ENCODE measurements around the gene NOX5.

Gene NOX5

DNA sequence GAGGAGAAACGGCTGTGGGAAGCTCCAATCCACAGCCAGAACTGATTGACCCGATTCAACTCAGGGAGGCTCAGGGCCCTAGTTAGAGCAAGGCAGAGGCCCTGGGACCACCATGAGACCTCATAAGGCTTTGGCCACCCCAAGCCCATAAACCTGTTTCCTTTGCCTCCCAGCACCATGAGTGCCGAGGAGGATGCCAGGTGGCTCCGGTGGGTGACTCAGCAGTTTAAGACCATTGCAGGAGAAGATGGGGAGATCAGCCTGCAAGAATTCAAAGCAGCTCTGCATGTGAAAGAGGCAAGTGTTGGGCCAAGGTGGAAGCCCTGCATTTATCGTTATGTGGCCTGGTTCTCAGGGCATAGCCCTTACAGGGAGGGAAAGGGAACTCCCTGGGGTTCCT, 11.9 kb downstream of the NOX5 start:
- DNase-seq, result no peak

- DNase-seq, result no peak
Observed at GRCh38 chr15:69027976-69028518, 13.6 kb downstream of the NOX5 start.

GRCh38 chr15:69031013-69032001, 16.8 kb downstream of the NOX5 start:
- DNase-seq, result peak; percentile 26

GRCh38 chr15:69032031-69032430, 17.5 kb downstream of the NOX5 start:
- no peak for DNase-seq

DNA sequence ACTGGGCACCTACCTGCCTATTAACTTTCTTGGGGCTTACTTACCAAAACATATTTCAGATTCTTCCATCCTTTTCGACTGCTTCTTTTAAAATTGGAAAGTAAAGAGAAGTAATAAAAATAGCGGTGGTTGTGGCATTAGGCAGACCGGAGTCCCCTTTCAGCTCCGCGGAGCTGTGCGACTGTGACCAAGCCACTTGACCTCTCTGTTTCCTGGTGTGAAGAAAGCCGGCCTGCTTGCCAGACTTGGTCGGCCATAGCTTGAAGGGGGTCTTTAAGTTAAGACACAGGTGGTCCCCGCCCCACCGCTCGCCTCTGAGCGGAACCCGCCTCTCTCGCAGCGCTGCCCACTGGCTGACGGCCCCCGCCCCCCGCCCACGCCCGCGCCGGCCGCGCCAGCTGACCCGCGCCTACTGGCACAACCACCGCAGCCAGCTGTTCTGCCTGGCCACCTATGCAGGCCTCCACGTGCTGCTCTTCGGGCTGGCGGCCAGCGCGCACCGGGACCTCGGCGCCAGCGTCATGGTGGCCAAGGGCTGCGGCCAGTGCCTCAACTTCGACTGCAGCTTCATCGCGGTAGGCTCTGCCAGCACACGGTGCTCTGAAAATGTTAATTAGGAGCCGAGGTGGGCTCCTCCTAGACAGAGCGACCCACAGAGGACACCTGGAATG, 18.3 kb downstream of the NOX5 start:
- DNase-seq, result no peak

DNA sequence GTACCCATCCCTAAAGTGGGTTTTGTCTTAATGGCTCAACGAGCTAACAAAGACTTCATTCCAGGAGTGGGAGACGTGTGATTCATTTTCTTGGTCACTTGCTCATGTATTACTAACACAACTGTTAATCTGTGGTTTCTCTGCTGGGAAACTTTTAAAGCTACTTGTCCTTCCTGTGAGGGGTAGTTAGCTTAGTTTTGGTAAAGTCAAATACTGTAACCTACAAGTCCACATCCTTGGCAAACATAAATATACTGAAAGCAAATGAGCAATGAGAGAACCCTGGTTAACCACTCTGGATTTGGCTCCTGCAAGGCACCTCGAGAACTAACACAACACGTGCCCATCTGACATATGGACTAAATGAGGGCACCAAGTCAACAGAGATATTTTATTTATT, 19.9 kb downstream of the NOX5 start:
- no peak for DNase-seq

- no peak for DNase-seq
Observed at GRCh38 chr15:69035205-69035917, 20.9 kb downstream of the NOX5 start.

GRCh38 chr15:69035918-69036258, 21.4 kb downstream of the NOX5 start:
- DNase-seq, result no peak

- DNase-seq, result no peak
Observed at GRCh38 chr15:69036826-69037225, 22.3 kb downstream of the NOX5 start.

- no peak for DNase-seq
Observed at GRCh38 chr15:69037482-69037881, 23.0 kb downstream of the NOX5 start.

- no peak for DNase-seq
Observed at GRCh38 chr15:69037977-69038376, 23.5 kb downstream of the NOX5 start.

DNA sequence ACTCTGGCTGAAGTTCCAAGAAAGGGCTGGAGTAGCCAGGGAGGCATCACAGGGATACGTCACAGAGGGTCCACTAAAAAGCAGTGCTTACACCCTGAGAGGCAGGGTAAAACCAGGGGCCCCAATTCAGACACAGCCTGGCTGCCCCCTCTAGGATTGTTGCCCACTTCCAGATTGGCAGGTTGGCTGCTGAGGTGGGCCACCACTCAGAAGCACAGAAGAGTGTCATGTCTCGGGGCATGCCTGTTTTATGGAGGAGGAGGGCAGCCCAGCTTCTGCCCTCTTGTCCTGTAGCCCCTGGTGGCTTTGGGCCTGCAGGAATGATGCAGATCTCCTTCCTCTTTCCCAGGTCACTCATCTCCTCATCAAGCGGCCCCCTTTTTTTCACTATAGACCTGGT, 24.0 kb downstream of the NOX5 start:
- DNase-seq, result no peak

- DNase-seq, result no peak
Observed at GRCh38 chr15:69039516-69040225, 25.2 kb downstream of the NOX5 start.

DNA sequence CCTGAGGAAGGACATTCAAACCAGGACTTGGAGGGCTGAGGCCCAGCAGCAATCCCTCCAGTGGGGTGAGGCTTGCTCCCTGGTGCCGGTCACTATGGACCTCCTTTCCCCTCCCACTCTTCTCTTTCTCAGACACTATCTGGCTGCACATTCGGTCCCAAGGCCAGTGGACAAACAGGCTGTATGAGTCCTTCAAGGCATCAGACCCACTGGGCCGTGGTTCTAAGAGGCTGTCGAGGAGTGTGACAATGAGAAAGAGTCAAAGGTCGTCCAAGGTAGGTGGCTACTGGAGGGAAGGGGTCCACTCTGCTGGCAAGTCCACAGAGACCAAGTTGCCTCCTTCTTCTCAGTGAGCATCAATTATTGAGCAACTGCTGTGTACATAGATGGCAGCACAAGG, 28.0 kb downstream of the NOX5 start:
- DNase-seq, result no peak

GRCh38 chr15:69045802-69046201, 31.3 kb downstream of the NOX5 start:
- no peak for DNase-seq

DNA sequence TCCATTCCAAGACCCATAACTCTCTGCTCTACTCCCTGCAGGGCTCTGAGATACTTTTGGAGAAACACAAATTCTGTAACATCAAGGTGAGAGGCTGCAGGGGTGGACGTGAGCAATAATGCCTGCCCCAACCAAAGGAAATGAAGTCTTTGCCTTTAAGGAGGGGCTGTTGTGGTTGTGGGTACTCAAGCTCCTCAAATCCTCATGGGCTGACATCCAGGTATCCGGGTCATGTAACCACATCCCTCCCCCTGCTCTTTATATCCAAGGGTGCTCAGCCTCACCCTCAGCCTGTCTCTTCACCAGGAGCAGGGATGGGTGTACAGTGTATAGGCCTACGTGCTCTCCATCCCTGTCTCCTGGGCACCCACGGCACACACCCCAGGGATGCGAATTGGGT, 32.3 kb downstream of the NOX5 start:
- no peak for DNase-seq

DNA sequence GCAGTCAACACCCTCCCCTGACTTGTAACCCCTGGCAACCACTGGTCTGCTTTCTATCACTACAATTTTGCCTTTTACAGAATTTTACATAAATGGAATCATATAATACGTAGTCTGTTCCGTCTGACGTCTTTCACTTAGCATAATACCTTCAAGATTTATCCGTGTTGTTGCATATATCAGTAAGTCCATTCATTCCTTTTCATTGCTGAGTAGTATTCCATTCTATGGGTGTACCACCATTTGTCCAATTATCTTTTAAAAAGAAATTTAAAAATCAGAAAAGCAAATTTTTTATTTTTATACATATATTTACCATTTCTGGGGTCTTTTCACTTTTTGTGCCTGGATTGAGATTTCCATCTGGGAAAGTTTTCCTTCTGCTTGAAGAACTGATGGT, 35.5 kb downstream of the NOX5 start:
- no peak for DNase-seq

DNA sequence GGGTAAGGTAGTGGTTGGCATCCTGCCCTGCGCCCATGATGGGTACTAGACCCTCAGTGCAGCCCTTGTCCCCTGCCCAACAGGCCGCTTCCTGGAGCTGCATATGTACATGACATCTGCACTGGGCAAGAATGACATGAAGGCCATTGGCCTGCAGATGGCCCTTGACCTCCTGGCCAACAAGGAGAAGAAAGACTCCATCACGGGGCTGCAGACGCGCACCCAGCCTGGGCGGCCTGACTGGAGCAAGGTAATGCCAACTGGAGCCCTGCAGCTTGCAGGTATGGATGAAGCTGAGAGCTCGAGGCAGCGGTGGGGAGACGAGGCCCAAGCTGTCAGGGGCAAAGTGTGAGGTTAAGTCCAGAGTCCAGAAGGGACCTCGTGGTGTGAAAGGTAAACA, 40.8 kb downstream of the NOX5 start:
- no peak for DNase-seq

GRCh38 chr15:69056365-69056764, 41.9 kb downstream of the NOX5 start:
- DNase-seq, result peak; percentile 61

- peak; percentile 94 for DNase-seq
Observed at GRCh38 chr15:69058830-69059556, 44.5 kb downstream of the NOX5 start.

GRCh38 chr15:69059557-69059943, 45.1 kb downstream of the NOX5 start:
- DNase-seq, result no peak

DNA sequence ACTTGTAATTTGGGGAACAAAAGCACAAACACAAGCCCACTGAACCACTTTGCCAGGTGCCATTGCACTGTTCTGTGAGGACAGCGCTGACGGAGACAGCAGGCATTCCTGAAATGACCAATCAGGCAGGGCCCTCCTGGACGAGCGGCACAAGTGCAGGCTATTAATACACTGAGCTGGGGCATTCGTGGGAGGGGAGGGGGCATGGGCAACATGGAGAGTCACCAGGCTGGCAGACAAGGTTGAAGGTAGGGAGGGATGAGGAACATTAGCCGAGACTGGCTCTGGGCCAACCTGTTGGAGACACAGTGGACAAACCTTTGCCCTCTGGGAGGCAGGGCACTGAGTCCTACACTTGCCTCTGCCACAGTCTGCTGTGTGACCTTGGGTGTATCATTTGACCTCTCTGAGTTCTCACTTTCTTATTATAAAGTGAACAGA, 45.6 kb downstream of the NOX5 start:
- DNase-seq, result no peak

All from NCI-H1694 treated with DMSO at 0.1 percent for 48 hours (cell line).